Right lobe of liver (tissue), 4 donors: ENCODE measurements around the gene ALG1.
"Not testable (repeated sequence)": the region's sequence is repeated elsewhere in the genome, so short reads cannot be mapped to it uniquely, and the experiment has no call there.

Experiments used
- CTCF ChIP-seq, 4 donors: fragments of 200-600 bp in 3 of 4; fragments of 450-650 bp in 1 of 4; IDR thresholded peaks; one replicate each; pipeline versions ENCODE4 v1.5.1 to v1.8.0; 2016 to 2022; ENCODE audit warnings: antibody characterized with exemption in 4 of 4, mild to moderate bottlenecking in 2 of 4
- POLR2A ChIP-seq: fragments of 450-650 bp; IDR thresholded peaks from one replicate; pipeline ENCODE4 v1.6.1; 2017; ENCODE audit warnings: antibody characterized with exemption, mild to moderate bottlenecking
- donor health status: DM: no; HTN: no; CAD: no.
- donor health status: DM: no; HTN: no; CAD: no.
- donor health status: DM: no; HTN: yes; CAD: no.

GRCh38 chr16:5131467-5132004, 59.9 kb downstream of the ALG1 start:
- TF ChIP-seq POLR2A; CTCF (IDR thresholded peaks at IDR 0.05): not testable (repeated sequence)
